ENCODE results near the gene TMEM243. TPM values are rescaled to one million over a fixed set of nuclear protein-coding genes. Genes with fewer than 3 reads are reported as not detected.
"Not testable (repeated sequence)": the region's sequence is repeated elsewhere in the genome, so short reads cannot be mapped to it uniquely, and the experiment has no call there.

Gene TMEM243
- total RNA-seq, 1 donor from 2014 or later, result 2.6 TPM

GRCh38 chr7:87213252-87213651 lies 6.3 kb downstream of the TMEM243 start:
- DNase-seq (ENCODE audit: low spot score) (no peak), ATAC-seq (no peak)

GRCh38 chr7:87212498-87212897 lies 7.0 kb downstream of the TMEM243 start:
- DNase-seq (ENCODE audit: low spot score), result no peak

GRCh38 chr7:87210506-87210905 lies 9.0 kb downstream of the TMEM243 start:
- DNase-seq (ENCODE audit: low spot score), result no peak
- ATAC-seq, result no peak

More at GRCh38 chr7:87212498-87212897, 7.0 kb downstream of the TMEM243 start:
- no peak for ATAC-seq

- no peak for DNase-seq (ENCODE audit: low spot score)
- ATAC-seq, result no peak
Observed at GRCh38 chr7:87209295-87209924, 10.1 kb downstream of the TMEM243 start.

- no peak for DNase-seq (ENCODE audit: low spot score)
- ATAC-seq, result no peak
Observed at GRCh38 chr7:87206361-87206760, 13.2 kb downstream of the TMEM243 start.

DNA sequence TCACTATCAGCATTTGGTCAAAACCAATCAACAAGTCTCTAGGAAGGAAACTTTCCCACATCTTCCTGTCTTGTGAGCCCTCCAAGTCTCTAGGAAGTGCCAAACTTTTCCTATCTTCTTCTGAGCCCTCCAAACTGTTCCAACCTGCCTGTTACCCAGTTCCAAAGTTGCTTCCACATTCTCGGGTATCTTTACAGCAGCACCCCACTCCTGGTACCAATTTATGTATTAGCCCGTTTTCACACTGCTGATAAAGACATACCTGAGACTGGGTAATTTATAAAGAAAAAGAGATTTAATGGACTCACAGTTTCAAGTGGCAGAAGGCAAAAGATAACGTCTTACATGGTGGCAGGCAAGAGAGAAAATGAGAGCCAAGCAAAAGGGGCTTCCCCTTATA lies 13.8 kb downstream of the TMEM243 start:
- DNase-seq (ENCODE audit: low spot score); ATAC-seq: not testable (repeated sequence)

GRCh38 chr7:87204933-87205332 lies 14.6 kb downstream of the TMEM243 start:
- DNase-seq (ENCODE audit: low spot score) (no peak), ATAC-seq (no peak)

GRCh38 chr7:87203929-87204328 lies 15.6 kb downstream of the TMEM243 start:
- DNase-seq (ENCODE audit: low spot score); ATAC-seq: not testable (repeated sequence)

DNA sequence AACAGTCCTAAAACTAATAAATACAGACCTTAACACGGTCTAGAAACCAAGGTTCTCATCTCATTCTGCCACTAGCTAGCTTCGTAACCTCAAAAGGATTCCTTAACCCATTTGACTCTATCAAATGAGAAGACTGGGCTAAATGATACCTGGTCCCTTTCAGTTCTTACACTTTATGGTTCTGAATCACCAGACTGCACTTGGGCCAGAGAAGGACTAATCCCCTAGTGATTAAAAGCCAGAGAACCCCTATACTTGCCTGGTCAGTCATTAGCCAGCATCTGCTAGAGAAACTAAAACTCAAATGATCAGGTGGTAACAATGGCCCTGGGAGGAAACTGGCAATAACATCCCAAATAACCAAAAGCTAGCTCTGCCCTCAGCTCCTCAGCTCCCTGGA lies 16.8 kb downstream of the TMEM243 start:
- DNase-seq (ENCODE audit: low spot score), result no peak
- no peak for ATAC-seq

DNA sequence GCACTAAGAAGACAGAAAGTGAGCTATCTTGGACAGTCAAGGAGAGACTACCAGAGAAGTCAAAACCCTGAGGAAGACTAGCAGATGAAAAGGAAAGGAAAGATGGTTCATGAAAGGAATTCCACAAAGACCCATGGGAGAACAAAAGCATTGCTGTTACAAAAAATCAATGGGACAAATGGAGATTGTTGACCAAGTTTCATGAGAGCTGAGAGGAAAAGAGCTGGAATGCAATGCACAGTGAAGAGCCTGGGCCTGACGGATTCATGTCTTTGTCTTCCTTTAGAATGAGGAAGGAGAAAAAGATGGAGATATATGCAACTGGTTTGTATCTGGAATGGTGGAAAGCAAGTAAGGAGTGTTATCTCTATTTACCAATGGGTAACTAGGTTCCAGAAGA lies 17.3 kb downstream of the TMEM243 start:
- DNase-seq (ENCODE audit: low spot score), result no peak
- no peak for ATAC-seq

DNA sequence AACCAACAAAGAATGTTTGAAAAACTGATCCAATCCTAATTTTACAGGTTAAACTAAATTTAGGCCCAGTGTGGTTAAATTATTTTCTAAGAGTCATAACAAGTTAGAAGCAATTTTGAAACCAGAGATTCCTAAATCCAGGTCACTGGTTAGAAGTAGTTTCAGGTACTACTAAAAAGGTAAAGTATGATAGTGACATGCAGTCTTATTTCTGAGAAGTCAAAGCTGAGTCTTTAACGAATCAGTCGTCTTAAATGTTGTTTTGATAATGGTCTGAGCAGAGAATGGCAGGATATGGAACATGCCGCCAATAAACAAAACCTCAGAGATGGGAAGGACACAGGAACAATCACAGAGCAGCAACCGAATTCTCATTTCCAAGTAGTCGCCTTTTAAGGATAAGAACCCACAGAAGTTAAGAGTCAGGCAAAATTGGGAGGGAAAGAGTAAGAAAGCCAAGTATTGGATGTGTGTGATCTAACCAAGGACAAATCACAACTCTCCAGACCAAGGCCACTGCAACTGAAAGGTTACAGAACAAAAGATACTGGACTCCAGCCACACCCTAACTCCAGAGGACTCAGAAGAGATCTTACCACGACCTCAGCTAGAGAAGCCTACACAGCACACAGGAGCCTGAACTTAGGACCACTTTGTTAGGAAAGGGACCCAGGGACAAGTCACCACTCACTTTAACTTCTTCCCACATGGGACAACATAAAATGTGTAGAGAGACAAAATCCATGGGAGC lies 19.7 kb downstream of the TMEM243 start:
- DNase-seq (ENCODE audit: low spot score), result no peak
- no peak for ATAC-seq

DNA sequence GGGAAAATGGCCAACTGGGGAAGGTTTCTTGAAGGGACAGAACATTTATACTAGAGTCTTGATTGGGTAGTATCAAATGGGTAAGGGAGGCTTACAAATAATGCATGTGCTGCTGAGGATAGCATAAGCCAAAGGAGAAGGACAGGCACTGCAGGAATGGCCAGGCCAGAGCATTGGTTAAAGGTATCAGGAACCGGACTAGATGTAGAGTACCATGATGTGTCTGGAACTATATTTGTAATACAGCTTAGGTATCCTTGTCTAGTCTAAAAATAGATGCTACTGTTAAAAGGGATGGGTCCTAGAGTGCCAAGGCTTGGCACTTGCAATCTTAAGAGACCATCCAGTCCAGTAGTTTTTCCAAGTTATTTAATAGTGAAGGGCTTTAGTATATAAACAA lies 20.3 kb downstream of the TMEM243 start:
- DNase-seq (ENCODE audit: low spot score), result no peak
- no peak for ATAC-seq

GRCh38 chr7:87193912-87194311 lies 25.6 kb downstream of the TMEM243 start:
- DNase-seq (ENCODE audit: low spot score) (no peak), ATAC-seq (no peak)

DNA sequence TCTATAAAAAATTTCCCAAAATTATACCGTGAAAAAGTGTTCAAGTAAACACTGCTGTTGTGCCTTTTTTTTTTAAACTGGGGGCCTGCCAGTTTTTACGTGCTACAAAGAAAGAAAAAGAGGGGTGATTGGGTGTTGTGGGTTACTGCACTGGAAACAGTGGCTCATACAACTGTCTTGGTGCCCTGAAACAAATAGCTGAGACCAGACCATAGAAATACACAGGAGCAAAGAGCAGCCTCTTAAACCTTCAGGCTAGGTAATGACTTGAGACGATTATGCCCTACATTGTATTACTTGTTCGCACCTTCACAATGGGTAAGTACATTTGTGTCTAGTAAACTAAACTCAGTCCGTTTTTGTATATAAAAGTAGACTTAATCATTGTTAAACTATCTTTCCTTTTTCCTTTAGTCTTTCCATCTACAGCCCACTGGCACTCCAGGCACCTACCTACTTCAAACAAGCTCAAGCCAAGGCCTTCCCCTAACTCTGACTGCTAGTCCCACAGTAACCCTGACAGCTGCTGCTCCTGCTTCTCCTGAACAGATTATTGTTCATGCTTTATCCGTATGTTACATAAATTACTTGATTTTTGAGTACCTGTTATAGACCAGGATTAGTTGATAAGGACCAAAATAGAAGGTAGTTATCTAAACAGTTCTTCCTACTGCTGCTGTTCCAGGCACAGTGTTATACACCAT lies 26.6 kb downstream of the TMEM243 start:
- no peak for ATAC-seq
- no peak for DNase-seq (ENCODE audit: low spot score)

DNA sequence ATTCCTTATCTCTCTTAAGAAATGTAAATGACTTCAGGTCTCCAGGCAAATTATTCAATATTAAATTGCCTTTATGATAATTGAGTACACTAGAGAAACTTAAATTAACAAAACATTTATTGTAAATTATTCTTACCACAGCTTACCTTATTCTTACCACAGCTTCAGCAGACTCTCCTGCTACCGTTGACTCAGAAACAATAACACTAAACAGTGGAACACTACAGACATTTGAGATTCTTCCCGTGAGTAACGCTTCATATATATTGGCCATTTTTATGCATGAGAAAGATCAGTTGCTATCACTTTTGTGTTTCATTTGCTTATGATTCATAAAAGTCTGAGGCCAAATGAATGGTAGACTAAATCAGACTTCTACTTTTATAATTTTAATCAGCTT lies 28.7 kb downstream of the TMEM243 start:
- DNase-seq (ENCODE audit: low spot score), result no peak
- ATAC-seq, result no peak

DNA sequence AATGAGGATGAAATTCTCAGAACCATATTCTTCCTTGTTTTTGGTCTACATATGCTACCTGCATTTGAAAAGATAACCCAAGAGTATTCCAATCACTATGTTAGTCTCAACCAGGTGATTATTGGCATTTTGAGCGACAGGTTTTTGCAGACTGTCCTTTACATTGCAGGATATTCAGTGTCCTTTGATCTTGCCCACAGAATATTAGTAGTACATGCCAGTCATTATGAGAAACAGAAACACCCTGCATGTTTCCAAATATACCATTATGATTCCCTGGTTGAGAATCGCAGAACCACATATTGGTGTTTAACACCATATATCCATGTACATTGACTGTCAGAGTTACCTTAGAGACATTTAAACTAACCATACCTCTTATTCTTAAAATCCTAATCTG lies 30.6 kb downstream of the TMEM243 start:
- ATAC-seq (no peak), DNase-seq (ENCODE audit: low spot score) (no peak)

DNA sequence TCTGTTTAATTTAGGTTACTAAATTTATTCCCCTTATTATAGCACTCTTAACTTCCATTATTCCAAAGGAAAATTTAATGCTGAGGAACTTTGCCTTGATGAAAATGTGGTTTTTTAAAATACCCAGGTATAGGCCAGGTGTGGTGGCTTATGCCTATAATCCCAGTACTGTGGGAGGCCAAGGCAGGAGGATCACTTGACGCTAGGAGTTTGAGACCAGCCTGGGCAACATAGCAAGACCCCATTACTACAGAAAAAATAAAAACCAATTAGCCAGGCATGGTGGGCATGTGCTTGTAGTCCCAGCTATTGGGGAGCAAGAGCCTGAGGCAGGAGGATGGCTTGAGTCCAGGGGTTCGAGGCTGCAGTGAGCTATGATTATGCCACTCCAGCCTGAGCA lies 32.4 kb downstream of the TMEM243 start:
- DNase-seq (ENCODE audit: low spot score), result no peak
- no peak for ATAC-seq

DNA sequence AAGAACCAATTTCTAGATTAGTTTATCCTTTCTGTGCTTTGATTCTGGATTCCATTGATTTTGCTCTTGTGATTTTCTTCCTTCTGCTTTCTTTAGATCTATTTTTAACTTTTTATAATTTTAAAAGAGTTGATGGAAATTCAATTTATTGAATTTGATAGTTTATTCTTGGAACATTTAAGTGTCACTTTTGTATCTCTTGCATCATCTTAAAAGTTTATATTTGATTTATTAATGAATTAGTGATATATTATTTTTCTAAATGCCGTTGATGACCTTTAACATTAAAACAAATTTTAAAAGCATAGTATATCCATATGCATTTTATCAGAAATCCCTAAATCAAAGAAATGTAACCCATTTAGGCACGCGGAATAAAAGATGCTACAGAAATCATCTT lies 40.4 kb downstream of the TMEM243 start:
- DNase-seq (ENCODE audit: low spot score), result no peak
- ATAC-seq, result no peak

- ATAC-seq, result no peak
- DNase-seq (ENCODE audit: low spot score), result no peak
Observed at GRCh38 chr7:87178320-87178719, 41.2 kb downstream of the TMEM243 start.

GRCh38 chr7:87173471-87173870 lies 46.1 kb downstream of the TMEM243 start:
- DNase-seq (ENCODE audit: low spot score) (no peak), ATAC-seq (no peak)

GRCh38 chr7:87171282-87171934 lies 48.1 kb downstream of the TMEM243 start:
- DNase-seq (ENCODE audit: low spot score) (no peak), ATAC-seq (no peak)

GRCh38 chr7:87170828-87171227 lies 48.7 kb downstream of the TMEM243 start:
- DNase-seq (ENCODE audit: low spot score) (no peak), ATAC-seq (no peak)

Data from left lobe of liver (tissue), 2 donors.